ENCODE measurements around the gene PTTG1.

GRCh38 chr5:160377651-160378050 lies 44.0 kb upstream of the PTTG1 start:
- TF ChIP-seq POLR2AphosphoS5 (IDR thresholded peaks at IDR 0.05; ENCODE audit: low read depth, low read length): no peak
- TF ChIP-seq REST (IDR thresholded peaks at IDR 0.05; ENCODE audit: insufficient read depth in 1 of 2, low read depth in 2 of 2, low read length in 2 of 2): no peak
- no peak for TF ChIP-seq SIN3A (IDR thresholded peaks at IDR 0.05; ENCODE audit: borderline replicate concordance, insufficient read depth, low read length)
- no peak for TF ChIP-seq TAF1 (IDR thresholded peaks at IDR 0.05; ENCODE audit: borderline replicate concordance, insufficient read depth, low read length)
- no peak for TF ChIP-seq FOXP2 (optimal IDR thresholded peaks at IDR 0.05; ENCODE audit: borderline replicate concordance, extremely low read depth, extremely low read length, insufficient read depth)

Measured in PFSK-1 (cell line).